WTC11 (cell line): ENCODE data around the gene CDH13. TPM values are rescaled to one million over a fixed set of nuclear protein-coding genes. Genes with fewer than 3 reads are reported as not detected.

Experiments
- ATAC-seq: fragments of 200-7000 bp; cut with Tn5 transposase; 2 replicates; pipeline ENCODE4 v1.10.0; 2021; ENCODE audit warnings: mild to moderate bottlenecking, moderate library complexity
- CTCF ChIA-PET: fragments of 300-600 bp; sonication (Branson Sonifier 250); formaldehyde crosslinking; loops from one replicate; lab custom pipeline; 2021; ENCODE audit warnings: antibody characterized with exemption; lab: Charles Lee
- POLR2A ChIA-PET: fragments of 350-600 bp; sonication (Branson Sonifier 250); formaldehyde crosslinking; loops from one replicate; lab custom pipeline; 2021; ENCODE audit warnings: antibody characterized with exemption; lab: Charles Lee
- DNase-seq: peaks from one replicate; pipeline ENCODE4 v3.0.0; 2021; ENCODE audit warnings: low spot score
- H3K27ac Mint-ChIP-seq: 2 replicates; pipeline ENCODE4 v1.8.0; 2021; ENCODE audit warnings: mixed read lengths
- H3K27me3 Mint-ChIP-seq: 2 replicates; pipeline ENCODE4 v1.8.0; 2021; ENCODE audit warnings: low read depth, mild to moderate bottlenecking, moderate library complexity, mixed read lengths
- H3K36me3 Mint-ChIP-seq: 2 replicates; pipeline ENCODE4 v1.8.0; 2021; ENCODE audit warnings: mixed read lengths
- H3K4me1 Mint-ChIP-seq: 2 replicates; pipeline ENCODE4 v1.8.0; 2022; ENCODE audit warnings: mixed read lengths
- H3K4me3 Mint-ChIP-seq: 2 replicates; pipeline ENCODE4 v1.8.0; 2021; ENCODE audit warnings: mild to moderate bottlenecking, moderate library complexity, mixed read lengths
- H3K9me3 Mint-ChIP-seq: 2 replicates; pipeline ENCODE4 v1.8.0; 2021; ENCODE audit warnings: mixed read lengths
- ATF6 ChIP-seq: sonication (generic); formaldehyde crosslinking; IDR thresholded peaks from 2 replicates; pipeline ENCODE4 v1.8.1; 2023; ENCODE audit warnings: mild to moderate bottlenecking, missing genetic modification reagents
- CREB1 ChIP-seq: sonication (generic); formaldehyde crosslinking; IDR thresholded peaks from 2 replicates; pipeline ENCODE4 v1.8.0; 2023; ENCODE audit warnings: mild to moderate bottlenecking, missing genetic modification reagents
- E2F1 ChIP-seq: sonication (generic); formaldehyde crosslinking; IDR thresholded peaks from 2 replicates; pipeline ENCODE4 v1.8.0; 2022; ENCODE audit warnings: mild to moderate bottlenecking, missing genetic modification reagents
- FOXJ3 ChIP-seq: sonication (generic); formaldehyde crosslinking; IDR thresholded peaks from 2 replicates; pipeline ENCODE4 v1.9.0; 2021; ENCODE audit warnings: missing genetic modification reagents, mild to moderate bottlenecking, borderline replicate concordance
- GRHL2 ChIP-seq: fragments of 250-450 bp; sonication (Bioruptor Pico); IDR thresholded peaks from 2 replicates; pipeline ENCODE4 v1.8.0; 2022; ENCODE audit warnings: mild to moderate bottlenecking, moderate library complexity; ENCODE audit not compliant: insufficient replicate concordance, severe bottlenecking
- IRF2 ChIP-seq: sonication (generic); formaldehyde crosslinking; IDR thresholded peaks from 2 replicates; pipeline ENCODE4 v1.8.0; 2022; ENCODE audit warnings: low read depth, missing genetic modification reagents, borderline replicate concordance
- JAZF1 ChIP-seq: fragments of 250-450 bp; sonication (Bioruptor Pico); IDR thresholded peaks from 2 replicates; pipeline ENCODE4 v1.9.0; 2021; ENCODE audit warnings: moderate library complexity, mild to moderate bottlenecking, inconsistent platforms
- OVOL2 ChIP-seq: fragments of 250-450 bp; sonication (Bioruptor Pico); IDR thresholded peaks from 2 replicates; pipeline ENCODE4 v1.9.0; 2021; ENCODE audit warnings: mild to moderate bottlenecking, borderline replicate concordance
- PREB ChIP-seq: sonication (generic); formaldehyde crosslinking; IDR thresholded peaks from 2 replicates; pipeline ENCODE4 v1.8.1; 2022; ENCODE audit warnings: mild to moderate bottlenecking, missing genetic modification reagents, moderate library complexity, borderline replicate concordance
- PRRX2 ChIP-seq: fragments of 250-450 bp; sonication (Bioruptor Pico); IDR thresholded peaks from 2 replicates; pipeline ENCODE4 v1.8.0; 2021; ENCODE audit warnings: mild to moderate bottlenecking
- SOX15 ChIP-seq: fragments of 250-450 bp; sonication (Bioruptor Pico); IDR thresholded peaks from 2 replicates; pipeline ENCODE4 v1.9.0; 2021; ENCODE audit warnings: mild to moderate bottlenecking
- ZBTB21 ChIP-seq: sonication (generic); formaldehyde crosslinking; IDR thresholded peaks from 2 replicates; pipeline ENCODE4 v1.8.1; 2023; ENCODE audit warnings: mild to moderate bottlenecking, missing genetic modification reagents, borderline replicate concordance
- ZNF121 ChIP-seq: sonication (generic); formaldehyde crosslinking; IDR thresholded peaks from 2 replicates; pipeline ENCODE4 v1.8.0; 2023; ENCODE audit warnings: missing genetic modification reagents
- ZNF138 ChIP-seq: sonication (generic); formaldehyde crosslinking; conservative IDR thresholded peaks from 2 replicates; pipeline ENCODE4 v1.8.1; 2022; ENCODE audit warnings: mild to moderate bottlenecking, moderate library complexity, missing genetic modification reagents
- ZNF416 ChIP-seq: fragments of 250-450 bp; sonication (Bioruptor Pico); IDR thresholded peaks from 2 replicates; pipeline ENCODE4 v1.9.0; 2021; ENCODE audit warnings: mild to moderate bottlenecking, inconsistent platforms
- ZNF423 ChIP-seq: fragments of 250-450 bp; sonication (Bioruptor Pico); IDR thresholded peaks from 2 replicates; pipeline ENCODE4 v2.1.2; 2022; ENCODE audit warnings: mild to moderate bottlenecking, moderate library complexity
- ZNF671 ChIP-seq: fragments of 250-450 bp; sonication (Bioruptor Pico); IDR thresholded peaks from 2 replicates; pipeline ENCODE4 v1.8.0; 2021; ENCODE audit warnings: mild to moderate bottlenecking
- total RNA-seq: library from RNA; stranded (reverse); gene quantifications from 3 replicates; pipeline ENCODE4 v1.2.3, GENCODE V29; 2021
- TF ChIP-seq, protein P1 (sequence below): fragments of 250-450 bp; sonication (Bioruptor Pico); IDR thresholded peaks from 2 replicates; pipeline ENCODE4 v1.9.0; 2021; ENCODE audit warnings: mild to moderate bottlenecking
- TF ChIP-seq, protein P2 (sequence below): sonication (generic); formaldehyde crosslinking; IDR thresholded peaks from 2 replicates; pipeline ENCODE4 v1.8.0; 2022; ENCODE audit warnings: mild to moderate bottlenecking, missing genetic modification reagents

CDH13 gene
- total RNA-seq, 1 experiment from 2014 or later: 0.81 TPM

DNA sequence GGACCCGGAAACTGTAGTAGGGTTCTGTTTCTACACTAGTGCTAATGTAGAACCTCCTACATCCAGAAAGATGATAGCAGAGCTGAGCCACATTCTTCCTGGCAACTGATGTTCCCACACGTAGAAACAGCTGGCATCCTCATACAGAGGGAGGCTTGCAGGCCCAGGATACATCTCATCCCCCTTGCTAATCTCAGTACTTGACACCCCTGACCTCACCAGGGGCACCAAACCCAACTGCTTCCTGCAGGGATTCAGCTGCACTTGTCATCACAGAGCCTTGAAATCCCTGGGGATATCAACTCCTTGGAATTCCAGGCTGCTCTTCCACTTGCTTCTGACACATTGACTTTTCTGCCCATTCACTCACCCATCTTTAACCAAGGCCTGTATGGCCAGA is 1105.8 kb downstream of the CDH13 start (continued):
- TF ChIP-seq, protein P1, sequence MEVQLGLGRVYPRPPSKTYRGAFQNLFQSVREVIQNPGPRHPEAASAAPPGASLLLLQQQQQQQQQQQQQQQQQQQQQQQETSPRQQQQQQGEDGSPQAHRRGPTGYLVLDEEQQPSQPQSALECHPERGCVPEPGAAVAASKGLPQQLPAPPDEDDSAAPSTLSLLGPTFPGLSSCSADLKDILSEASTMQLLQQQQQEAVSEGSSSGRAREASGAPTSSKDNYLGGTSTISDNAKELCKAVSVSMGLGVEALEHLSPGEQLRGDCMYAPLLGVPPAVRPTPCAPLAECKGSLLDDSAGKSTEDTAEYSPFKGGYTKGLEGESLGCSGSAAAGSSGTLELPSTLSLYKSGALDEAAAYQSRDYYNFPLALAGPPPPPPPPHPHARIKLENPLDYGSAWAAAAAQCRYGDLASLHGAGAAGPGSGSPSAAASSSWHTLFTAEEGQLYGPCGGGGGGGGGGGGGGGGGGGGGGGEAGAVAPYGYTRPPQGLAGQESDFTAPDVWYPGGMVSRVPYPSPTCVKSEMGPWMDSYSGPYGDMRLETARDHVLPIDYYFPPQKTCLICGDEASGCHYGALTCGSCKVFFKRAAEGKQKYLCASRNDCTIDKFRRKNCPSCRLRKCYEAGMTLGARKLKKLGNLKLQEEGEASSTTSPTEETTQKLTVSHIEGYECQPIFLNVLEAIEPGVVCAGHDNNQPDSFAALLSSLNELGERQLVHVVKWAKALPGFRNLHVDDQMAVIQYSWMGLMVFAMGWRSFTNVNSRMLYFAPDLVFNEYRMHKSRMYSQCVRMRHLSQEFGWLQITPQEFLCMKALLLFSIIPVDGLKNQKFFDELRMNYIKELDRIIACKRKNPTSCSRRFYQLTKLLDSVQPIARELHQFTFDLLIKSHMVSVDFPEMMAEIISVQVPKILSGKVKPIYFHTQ (CRISPR knock-in tag): no peak
- TF ChIP-seq IRF2 (CRISPR knock-in tag) (no peak), ZNF671 (CRISPR knock-in tag) (no peak), FOXJ3 (CRISPR knock-in tag) (no peak), E2F1 (CRISPR knock-in tag) (no peak)
- TF ChIP-seq, protein P2, sequence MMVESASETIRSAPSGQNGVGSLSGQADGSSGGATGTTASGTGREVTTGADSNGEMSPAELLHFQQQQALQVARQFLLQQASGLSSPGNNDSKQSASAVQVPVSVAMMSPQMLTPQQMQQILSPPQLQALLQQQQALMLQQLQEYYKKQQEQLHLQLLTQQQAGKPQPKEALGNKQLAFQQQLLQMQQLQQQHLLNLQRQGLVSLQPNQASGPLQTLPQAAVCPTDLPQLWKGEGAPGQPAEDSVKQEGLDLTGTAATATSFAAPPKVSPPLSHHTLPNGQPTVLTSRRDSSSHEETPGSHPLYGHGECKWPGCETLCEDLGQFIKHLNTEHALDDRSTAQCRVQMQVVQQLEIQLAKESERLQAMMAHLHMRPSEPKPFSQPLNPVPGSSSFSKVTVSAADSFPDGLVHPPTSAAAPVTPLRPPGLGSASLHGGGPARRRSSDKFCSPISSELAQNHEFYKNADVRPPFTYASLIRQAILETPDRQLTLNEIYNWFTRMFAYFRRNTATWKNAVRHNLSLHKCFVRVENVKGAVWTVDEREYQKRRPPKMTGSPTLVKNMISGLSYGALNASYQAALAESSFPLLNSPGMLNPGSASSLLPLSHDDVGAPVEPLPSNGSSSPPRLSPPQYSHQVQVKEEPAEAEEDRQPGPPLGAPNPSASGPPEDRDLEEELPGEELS (CRISPR knock-in tag): no peak

GRCh38 chr16:83733301-83733700 is 1106.5 kb downstream of the CDH13 start:
- no peak for DNase-seq
- peaks cover 42% of the 10 kb centered on the region for H3K9me3 Mint-ChIP-seq

GRCh38 chr16:83734136-83734535 is 1107.4 kb downstream of the CDH13 start:
- Mint-ChIP-seq H3K4me3 (no peak overlapping the region), H3K4me1 (no peaks in the 10 kb centered on the region), H3K27ac (no peak overlapping the region), H3K27me3 (no peaks in the 10 kb centered on the region; the same call in 1 of the 2 replicates), H3K36me3 (peaks cover 17% of the 10 kb centered on the region), H3K9me3 (peaks cover 42% of the 10 kb centered on the region)
- ChIA-PET CTCF (no interaction called here), POLR2A (no interaction called here)
- DNase-seq (no peak), ATAC-seq (no peak)
- no peak for TF ChIP-seq GRHL2
- TF ChIP-seq ATF6 (CRISPR knock-in tag): no peak
- TF ChIP-seq ZNF121 (CRISPR knock-in tag): no peak
- no peak for TF ChIP-seq CREB1
- TF ChIP-seq ZNF423 (CRISPR knock-in tag): no peak
- no peak for TF ChIP-seq PRRX2
- TF ChIP-seq JAZF1 (CRISPR knock-in tag): no peak
- TF ChIP-seq ZNF416: no peak
- no peak for TF ChIP-seq ZBTB21 (CRISPR knock-in tag)
- TF ChIP-seq PREB (CRISPR knock-in tag): no peak
- TF ChIP-seq OVOL2 (CRISPR knock-in tag): no peak
- no peak for TF ChIP-seq ZNF138

More at GRCh38 chr16:83733301-83733700, 1106.5 kb downstream of the CDH13 start:
- H3K36me3 Mint-ChIP-seq: peaks cover 17% of the 10 kb centered on the region
- H3K27ac Mint-ChIP-seq: no peak overlapping the region
- ATAC-seq: no peak
- no peak overlapping the region for H3K4me3 Mint-ChIP-seq
- CTCF ChIA-PET: no interaction called here
- H3K27me3 Mint-ChIP-seq: no peaks in the 10 kb centered on the region; the same call in 1 of the 2 replicates
- TF ChIP-seq ZNF423 (CRISPR knock-in tag): no peak
- no peak for TF ChIP-seq SOX15 (CRISPR knock-in tag)
- no peaks in the 10 kb centered on the region for H3K4me1 Mint-ChIP-seq
- POLR2A ChIA-PET: no interaction called here
